HUES64 (cell line): ENCODE results near the gene SLC28A2. TPM values are rescaled to one million over a fixed set of nuclear protein-coding genes. Genes with fewer than 3 reads are reported as not detected.

ENCODE experiments used
- H3K27ac ChIP-seq: 2 replicates; pipeline ENCODE4 v1.7.0; 2013; ENCODE audit warnings: low read depth, low read length, inconsistent platforms
- H3K27me3 ChIP-seq: 2 replicates; pipeline ENCODE4 v1.6.1; 2013; ENCODE audit warnings: mild to moderate bottlenecking, low read length; ENCODE audit not compliant: insufficient read depth
- H3K36me3 ChIP-seq: 2 replicates; pipeline ENCODE4 v1.6.1; 2013; ENCODE audit warnings: mild to moderate bottlenecking, low read length; ENCODE audit not compliant: insufficient read depth
- H3K4me1 ChIP-seq: 2 replicates; pipeline ENCODE4 v1.6.1; 2013; ENCODE audit warnings: mild to moderate bottlenecking, low read length, moderate library complexity; ENCODE audit not compliant: insufficient read depth
- H3K4me3 ChIP-seq: 2 replicates; pipeline ENCODE4 v1.5.1; 2013; ENCODE audit warnings: mild to moderate bottlenecking, low read length, moderate library complexity
- H3K9ac ChIP-seq: 2 replicates; pipeline ENCODE4 v1.6.1; 2013; ENCODE audit warnings: mild to moderate bottlenecking, low read depth, low read length
- H3K9me3 ChIP-seq: 2 replicates; pipeline ENCODE4 v1.6.1; 2013; ENCODE audit warnings: low read depth, low read length; ENCODE audit not compliant: insufficient read depth
- WGBS: fragments of 150-250, 120-280 bp; methylation state at CpG from one replicate; pipeline ENCODE4 v1.1.7; 2013; ENCODE audit warnings: missing lambda C conversion rate; 5-methylcytosine and 5-hydroxymethylcytosine counted together
- polyA plus RNA-seq, 2 experiments: library from polyadenylated mRNA; stranded (reverse); fragments of 50-300 nt; gene quantifications; one replicate each; pipeline ENCODE4 v1.2.3, GENCODE V29; 2013

The SLC28A2 gene
- polyA plus RNA-seq (2013, experiment 1 of 2): not detected
- polyA plus RNA-seq (2013, experiment 2 of 2): 0.19 TPM

- Histone ChIP-seq H3K36me3 (no peaks in the 10 kb centered on the region), H3K4me1 (no peaks in the 10 kb centered on the region), H3K27me3 (no peaks in the 10 kb centered on the region), H3K4me3 (no peak within 1 kb of the TSS), H3K27ac (no peak within 1 kb of the TSS), H3K9ac (no peak within 1 kb of the TSS), H3K9me3 (no peaks in the 10 kb centered on the region)
- 96% methylated on average over 14 of the region's 15 CpGs for WGBS
Observed at GRCh38 chr15:45251888-45252287, at the start of gene SLC28A2. TSS of gene SLC28A2 (plus strand) at chr15:45252234. CDS start at chr15:45253216, 982 bp downstream.

- H3K27ac ChIP-seq: no peak overlapping the region
- 90% methylated on average over 4 of the region's 4 CpGs for WGBS
- no peak overlapping the region for H3K9ac ChIP-seq
- H3K9me3 ChIP-seq: no peaks in the 10 kb centered on the region
- no peaks in the 10 kb centered on the region for H3K4me1 ChIP-seq
- H3K36me3 ChIP-seq: no peaks in the 10 kb centered on the region
- no peak overlapping the region for H3K4me3 ChIP-seq
- no peaks in the 10 kb centered on the region for H3K27me3 ChIP-seq
Observed at GRCh38 chr15:45203182-45203581, 48.9 kb upstream of the SLC28A2 start.

- WGBS: 0% methylated on average over 2 of the region's 2 CpGs
- no peak overlapping the region for H3K9ac ChIP-seq
- no peaks in the 10 kb centered on the region for H3K27me3 ChIP-seq
- H3K9me3 ChIP-seq: no peaks in the 10 kb centered on the region
- no peak overlapping the region for H3K4me3 ChIP-seq
- no peaks in the 10 kb centered on the region for H3K36me3 ChIP-seq
- no peak overlapping the region for H3K27ac ChIP-seq
- H3K4me1 ChIP-seq: no peaks in the 10 kb centered on the region
Observed at GRCh38 chr15:45205192-45205591, 46.8 kb upstream of the SLC28A2 start.

- no peak overlapping the region for H3K4me3 ChIP-seq
- no peaks in the 10 kb centered on the region for H3K27me3 ChIP-seq
- no peaks in the 10 kb centered on the region for H3K36me3 ChIP-seq
- no peak overlapping the region for H3K27ac ChIP-seq
- no peak overlapping the region for H3K9ac ChIP-seq
- no peaks in the 10 kb centered on the region for H3K9me3 ChIP-seq
- WGBS: no CpG with 5 or more reads among the region's 1 CpG
- H3K4me1 ChIP-seq: no peaks in the 10 kb centered on the region
Observed at GRCh38 chr15:45212493-45212892, 39.5 kb upstream of the SLC28A2 start.

- Histone ChIP-seq H3K27ac (no peak overlapping the region), H3K4me3 (no peak overlapping the region), H3K9ac (no peak overlapping the region), H3K9me3 (no peaks in the 10 kb centered on the region), H3K36me3 (no peaks in the 10 kb centered on the region), H3K27me3 (no peaks in the 10 kb centered on the region), H3K4me1 (no peaks in the 10 kb centered on the region)
- 95% methylated on average over 2 of the region's 2 CpGs for WGBS
Observed at GRCh38 chr15:45221053-45221599, 30.9 kb upstream of the SLC28A2 start.

GRCh38 chr15:45221967-45222366 is 30.1 kb upstream of the SLC28A2 start:
- no peak overlapping the region for H3K4me3 ChIP-seq
- 84% methylated on average over 4 of the region's 4 CpGs for WGBS

GRCh38 chr15:45224621-45225217 is 27.3 kb upstream of the SLC28A2 start:
- Histone ChIP-seq H3K27me3 (no peaks in the 10 kb centered on the region), H3K9me3 (no peaks in the 10 kb centered on the region), H3K4me1 (no peaks in the 10 kb centered on the region), H3K4me3 (no peak overlapping the region), H3K36me3 (no peaks in the 10 kb centered on the region), H3K9ac (no peak overlapping the region), H3K27ac (no peak overlapping the region; the same call in 1 of the 2 replicates)
- WGBS: 44% methylated on average over 5 of the region's 5 CpGs

More at GRCh38 chr15:45221967-45222366, 30.1 kb upstream of the SLC28A2 start:
- Histone ChIP-seq H3K9ac (no peak overlapping the region), H3K27me3 (no peaks in the 10 kb centered on the region), H3K27ac (no peak overlapping the region), H3K9me3 (no peaks in the 10 kb centered on the region), H3K4me1 (no peaks in the 10 kb centered on the region), H3K36me3 (no peaks in the 10 kb centered on the region)

GRCh38 chr15:45225506-45226273 is 26.3 kb upstream of the SLC28A2 start:
- Histone ChIP-seq H3K36me3 (no peaks in the 10 kb centered on the region), H3K9me3 (no peaks in the 10 kb centered on the region), H3K27me3 (no peaks in the 10 kb centered on the region), H3K4me1 (no peaks in the 10 kb centered on the region), H3K4me3 (no peak overlapping the region), H3K9ac (no peak overlapping the region), H3K27ac (no peak overlapping the region)
- WGBS: 79% methylated on average over 9 of the region's 11 CpGs

GRCh38 chr15:45228931-45229330 is 23.1 kb upstream of the SLC28A2 start:
- Histone ChIP-seq H3K27ac (no peak overlapping the region), H3K36me3 (no peaks in the 10 kb centered on the region), H3K9me3 (no peaks in the 10 kb centered on the region), H3K4me1 (no peaks in the 10 kb centered on the region), H3K9ac (no peak overlapping the region), H3K27me3 (no peaks in the 10 kb centered on the region), H3K4me3 (no peak overlapping the region)
- 67% methylated on average over 5 of the region's 5 CpGs for WGBS

- H3K9me3 ChIP-seq: 0 out of 2 replicates have a peak, but pooled peaks cover 6% of the 10 kb centered on the region
- no peak overlapping the region for H3K4me3 ChIP-seq
- H3K9ac ChIP-seq: no peak overlapping the region
- no peaks in the 10 kb centered on the region for H3K27me3 ChIP-seq
- H3K36me3 ChIP-seq: no peaks in the 10 kb centered on the region
- H3K27ac ChIP-seq: no peak overlapping the region
- 0% methylated on average over 1 of the region's 1 CpG for WGBS
- H3K4me1 ChIP-seq: no peaks in the 10 kb centered on the region
Observed at GRCh38 chr15:45230245-45230965, 21.6 kb upstream of the SLC28A2 start.

- 0 out of 2 replicates have a peak, but pooled peaks cover 6% of the 10 kb centered on the region for H3K9me3 ChIP-seq
- 94% methylated on average over 3 of the region's 3 CpGs for WGBS
- no peak overlapping the region for H3K9ac ChIP-seq
- H3K27me3 ChIP-seq: no peaks in the 10 kb centered on the region
- no peak overlapping the region for H3K4me3 ChIP-seq
- H3K36me3 ChIP-seq: no peaks in the 10 kb centered on the region
- no peaks in the 10 kb centered on the region for H3K4me1 ChIP-seq
- no peak overlapping the region for H3K27ac ChIP-seq
Observed at GRCh38 chr15:45231132-45231531, 20.9 kb upstream of the SLC28A2 start.
